Activated CD4-positive, alpha-beta T cell treated with anti-CD3 and anti-CD28 coated beads, Interleukin-2, amount 50 U/mL, for 4 hours (primary cell): ENCODE measurements around the gene ZNF491.
"Not testable (repeated sequence)": the region's sequence is repeated elsewhere in the genome, so short reads cannot be mapped to it uniquely, and the experiment has no call there.

ENCODE experiments used
- DNase-seq, 2 experiments: peaks; one replicate each; pipeline ENCODE4 v3.0.0-alpha.2; 2020

Gene ZNF491

GRCh38 chr19:11798391-11799330 lies at the start of gene ZNF491:
Gene ZNF491 (plus strand): TSS chr19:11798523. CDS start chr19:11805954, 7,431 bp downstream.
- DNase-seq = peak; percentile 82 to 83

GRCh38 chr19:11749751-11750150 lies 48.6 kb upstream of the ZNF491 start:
- no peak for DNase-seq

DNA sequence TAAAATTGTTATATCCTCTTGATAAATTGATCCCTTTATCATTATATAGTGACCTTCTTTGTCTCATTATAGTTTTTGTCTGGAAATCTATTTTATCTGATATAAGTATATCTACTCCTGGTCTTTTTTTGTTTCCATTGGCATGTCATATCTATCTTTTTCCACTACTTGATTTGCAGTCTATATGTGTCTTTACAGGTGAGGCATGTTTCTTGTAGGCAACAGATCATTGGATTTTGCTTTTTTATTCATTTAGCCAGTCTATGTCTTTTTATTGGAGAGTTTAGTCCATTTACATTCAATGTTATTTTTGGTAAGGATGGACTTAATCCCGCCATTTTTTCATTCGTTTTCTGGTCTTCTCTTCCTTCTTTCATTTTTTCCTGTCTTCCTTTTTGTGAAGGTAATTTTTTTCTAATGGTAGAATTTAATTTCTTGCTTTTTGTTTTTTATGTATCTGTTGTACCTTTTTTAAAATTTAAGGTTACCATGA lies 46.0 kb upstream of the ZNF491 start:
- no peak for DNase-seq

DNA sequence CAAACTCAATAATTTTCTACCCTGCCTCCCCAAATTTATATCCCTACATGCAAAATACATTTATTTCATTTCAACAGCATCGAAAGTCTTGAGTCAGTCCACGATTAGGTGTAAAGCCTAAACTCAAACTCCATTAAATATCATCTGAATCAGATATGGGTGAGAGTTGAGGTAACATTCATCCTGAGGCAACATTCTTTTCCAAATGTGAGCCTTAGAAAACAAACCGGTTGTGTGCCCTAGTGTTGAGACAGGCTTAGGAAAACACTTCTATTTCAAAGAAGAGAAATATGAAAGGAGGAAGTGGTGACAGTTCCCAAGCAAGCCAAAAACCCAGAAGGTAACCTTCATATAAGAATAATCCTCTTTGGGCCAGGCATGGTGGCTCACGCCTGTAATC lies 43.7 kb upstream of the ZNF491 start:
- DNase-seq = no peak

GRCh38 chr19:11756965-11757364 lies 41.4 kb upstream of the ZNF491 start:
- DNase-seq = no peak

- no peak for DNase-seq
These were observed 38.5 kb upstream of the ZNF491 start for GRCh38 chr19:11759805-11760204.

DNA sequence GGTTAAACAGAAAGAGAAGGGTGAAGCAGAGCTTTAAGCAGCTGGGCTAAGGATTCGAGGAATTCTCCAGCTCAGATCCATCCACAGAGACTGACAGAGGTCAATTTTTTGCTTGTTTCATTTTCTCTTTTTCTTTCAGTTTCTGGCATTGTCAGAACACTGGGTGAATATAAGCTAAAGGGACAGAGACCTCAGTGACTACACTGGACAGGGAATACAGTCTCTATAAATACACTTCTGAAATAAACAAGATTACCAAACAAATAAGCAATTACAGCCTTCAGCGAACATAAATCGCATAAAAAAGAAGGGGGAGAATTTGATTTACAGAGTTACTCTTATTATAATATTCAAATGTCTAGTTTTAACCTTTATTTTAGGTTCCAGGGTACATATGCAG lies 35.2 kb upstream of the ZNF491 start:
- DNase-seq = no peak

DNA sequence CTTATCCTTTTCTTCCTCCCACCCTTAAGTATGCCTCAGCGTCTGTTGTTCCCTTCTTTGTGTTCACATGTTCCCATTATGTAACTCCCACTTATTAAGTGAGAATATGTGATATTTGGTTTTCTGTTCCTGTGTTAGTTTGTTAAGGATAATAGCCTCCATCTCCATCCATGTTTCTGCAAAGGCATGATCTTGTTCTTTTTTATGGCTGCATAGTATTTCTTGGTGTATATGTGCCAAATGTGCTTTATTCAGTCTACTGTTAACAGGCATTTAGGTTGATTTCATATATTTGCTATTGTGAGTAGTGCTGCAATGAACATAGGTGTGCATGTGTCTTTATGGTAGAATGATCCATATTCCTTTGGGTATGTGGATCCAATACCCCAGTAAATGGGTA lies 34.7 kb upstream of the ZNF491 start:
- no peak for DNase-seq

- peak; percentile 87 to 88 for DNase-seq
These were observed 31.4 kb upstream of the ZNF491 start, which contains the start of gene ZNF441 for GRCh38 chr19:11766597-11767591. Gene ZNF441 (plus strand): TSS chr19:11767000. CDS start chr19:11767194, 194 bp downstream.

GRCh38 chr19:11767633-11768133 lies 30.6 kb upstream of the ZNF491 start:
- DNase-seq = peak in 1 of 2 experiments; percentile 2

DNA sequence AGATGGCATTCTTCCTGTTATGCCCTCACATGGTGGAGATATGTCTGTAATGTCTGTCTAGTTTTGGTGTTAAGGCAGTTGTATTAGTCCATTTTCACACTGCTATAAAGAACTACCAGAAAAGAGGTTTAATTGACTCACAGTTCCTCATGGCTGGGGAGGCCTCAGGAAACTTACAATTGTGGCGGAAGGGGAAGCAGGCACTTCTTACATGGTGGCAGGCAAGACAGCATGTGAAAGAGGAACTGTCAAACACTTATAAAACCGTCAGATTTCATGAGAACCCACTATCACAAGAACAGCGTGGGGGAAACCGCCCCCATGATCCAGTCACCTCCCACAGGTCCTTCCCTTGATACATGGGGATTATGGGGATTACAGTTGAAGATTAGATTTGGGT lies 28.3 kb upstream of the ZNF491 start:
- DNase-seq = no peak

- not testable (repeated sequence) for DNase-seq
These were observed 26.8 kb upstream of the ZNF491 start for GRCh38 chr19:11771520-11771919.

DNA sequence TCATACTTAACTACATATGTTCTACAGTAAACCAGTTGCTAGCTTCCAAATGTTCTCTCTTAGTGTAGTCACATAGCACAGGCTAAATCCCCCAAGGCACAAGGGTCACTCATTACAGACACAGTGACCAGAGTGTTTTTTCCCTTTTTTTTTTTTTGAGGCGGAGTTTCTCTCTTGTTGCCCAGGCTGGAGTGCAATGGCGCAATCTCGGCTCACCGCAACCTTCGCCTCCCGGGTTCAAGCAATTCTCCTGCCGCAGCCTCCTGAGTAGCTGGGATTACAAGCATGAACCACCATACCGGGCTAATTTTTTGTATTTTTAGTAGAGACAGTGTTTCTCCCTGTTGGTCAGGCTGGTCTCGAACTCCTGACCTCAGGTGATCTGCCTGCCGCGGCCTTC lies 21.7 kb upstream of the ZNF491 start:
- not testable (repeated sequence) for DNase-seq

DNA sequence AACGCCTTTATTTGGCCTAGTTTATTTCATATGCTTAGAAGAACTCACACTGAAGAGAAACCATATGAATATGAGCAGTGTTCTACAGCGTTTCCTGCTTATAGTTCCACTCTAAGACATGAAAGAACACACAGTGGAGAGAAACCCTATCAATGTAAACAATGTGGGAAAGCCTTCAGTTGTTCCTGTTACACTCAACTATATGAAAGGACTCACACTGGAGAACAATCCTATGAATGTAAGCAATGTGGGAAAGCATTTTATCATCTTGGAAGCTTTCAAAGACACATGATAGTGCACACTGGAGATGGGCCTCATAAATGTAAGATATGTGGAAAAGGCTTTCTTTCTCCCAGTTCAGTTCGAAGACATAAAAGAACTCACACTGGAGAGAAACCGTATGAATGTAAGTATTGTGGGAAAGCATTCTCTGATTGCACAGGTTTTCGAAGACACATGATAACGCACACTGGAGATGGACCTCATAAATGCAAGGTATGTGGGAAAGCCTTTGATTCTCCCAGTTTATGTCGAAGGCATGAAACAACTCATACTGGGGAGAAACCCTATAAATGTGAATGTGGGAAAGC lies 17.8 kb upstream of the ZNF491 start:
- DNase-seq = no peak

- DNase-seq = no peak
These were observed 16.8 kb upstream of the ZNF491 start for GRCh38 chr19:11781295-11782057.

GRCh38 chr19:11783767-11784166 lies 14.6 kb upstream of the ZNF491 start:
- no peak for DNase-seq

DNA sequence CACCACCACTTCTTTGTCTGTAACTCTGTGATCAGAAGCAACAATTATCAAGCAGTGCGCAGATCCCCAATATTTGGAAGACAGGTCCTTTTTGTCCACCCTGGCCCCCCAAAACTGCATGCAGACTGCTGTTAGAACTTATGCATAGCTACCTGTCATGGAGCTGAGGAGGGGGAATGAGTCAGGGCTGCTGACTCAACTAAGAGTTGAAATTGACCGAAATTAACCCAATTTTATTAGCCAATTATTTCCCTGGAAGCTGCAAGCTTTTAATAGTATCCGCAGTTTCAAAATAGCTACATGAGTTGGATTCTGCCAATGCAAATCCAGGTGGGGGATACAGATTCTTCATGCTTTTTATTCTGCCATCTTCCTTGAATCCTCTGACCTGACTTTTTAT lies 14.0 kb upstream of the ZNF491 start:
- no peak for DNase-seq

DNA sequence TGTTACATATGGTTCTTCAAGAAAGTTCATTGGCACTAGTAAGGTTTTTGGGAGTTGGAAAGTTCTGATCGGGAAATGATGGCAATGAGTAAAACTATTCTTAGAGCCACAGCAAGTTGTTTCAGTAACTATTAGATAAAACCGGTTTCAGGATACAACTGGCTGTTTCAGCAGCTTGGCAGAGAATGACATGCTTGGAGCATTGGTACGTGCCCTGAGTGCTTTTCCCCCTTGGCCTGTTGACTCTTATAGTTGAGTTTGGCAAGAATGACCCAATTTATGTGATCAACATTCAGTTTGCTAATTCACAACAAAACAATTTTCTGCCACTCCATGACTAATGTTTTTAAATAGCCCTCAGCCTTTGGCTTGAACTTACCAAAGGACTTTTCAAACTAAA lies 10.8 kb upstream of the ZNF491 start:
- DNase-seq = no peak

DNA sequence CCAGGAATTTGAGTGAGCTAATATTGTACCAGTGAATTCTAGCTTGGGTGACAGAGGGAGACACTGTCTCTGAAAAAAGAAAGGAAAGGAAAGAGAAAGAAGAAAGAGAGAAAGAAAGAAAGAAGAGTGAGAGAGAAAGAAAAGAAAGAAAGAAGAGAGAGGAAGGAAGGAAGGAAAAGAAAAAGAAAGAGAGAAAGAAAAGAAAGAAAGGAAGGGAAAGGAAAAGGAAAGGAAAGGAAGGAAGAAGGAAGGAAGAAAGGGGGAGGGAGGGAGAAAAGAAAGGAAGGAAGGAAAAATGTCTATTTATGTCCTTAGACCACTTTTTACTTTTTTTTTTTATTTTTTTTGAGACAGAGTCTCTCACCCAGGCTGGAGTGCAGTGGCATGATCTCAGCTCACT lies 5.4 kb upstream of the ZNF491 start:
- no peak for DNase-seq

GRCh38 chr19:11797491-11797890 lies 832 bp upstream of the ZNF491 start:
- peak; percentile 68 to 71 for DNase-seq

DNA sequence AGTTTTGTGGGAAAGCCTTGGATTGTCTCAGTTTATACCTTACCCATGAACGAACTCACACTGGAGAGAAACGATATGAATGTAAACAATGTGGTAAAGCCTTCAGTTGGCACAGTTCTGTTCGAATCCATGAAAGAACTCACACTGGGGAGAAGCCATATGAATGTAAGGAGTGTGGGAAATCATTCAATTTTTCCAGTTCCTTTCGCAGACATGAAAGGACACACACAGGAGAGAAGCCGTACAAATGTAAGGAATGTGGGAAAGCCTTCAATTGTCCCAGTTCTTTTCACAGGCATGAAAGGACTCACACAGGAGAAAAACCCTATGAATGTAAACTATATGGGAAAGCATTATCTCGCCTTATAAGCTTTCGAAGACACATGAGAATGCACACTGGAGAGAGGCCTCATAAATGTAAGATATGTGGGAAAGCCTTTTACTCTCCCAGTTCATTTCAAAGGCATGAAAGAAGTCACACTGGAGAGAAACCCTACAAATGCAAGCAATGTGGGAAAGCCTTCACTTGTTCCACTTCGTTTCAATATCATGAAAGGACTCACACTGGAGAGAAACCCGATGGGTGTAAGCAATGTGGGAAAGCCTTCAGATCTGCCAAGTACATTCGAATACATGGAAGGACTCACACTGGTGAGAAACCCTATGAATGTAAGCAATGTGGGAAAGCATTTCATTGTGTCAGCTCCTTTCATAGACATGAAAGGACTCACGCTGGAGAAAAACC lies 8.2 kb downstream of the ZNF491 start:
- no peak for DNase-seq
